Spleen (tissue), 7 donors: ENCODE measurements around the gene VRK1.

Experiments
- POLR2A ChIP-seq, 3 donors: fragments of 450-650 bp; IDR thresholded peaks; one replicate each; pipeline ENCODE4 v1.5.1; 2017; ENCODE audit warnings: antibody characterized with exemption in 3 of 3, mild to moderate bottlenecking in 1 of 3
- POLR2AphosphoS5 ChIP-seq, 3 donors: sonication (generic); formaldehyde crosslinking; IDR thresholded peaks; one replicate each; pipeline ENCODE4 v1.5.1; 2017; ENCODE audit warnings: antibody characterized with exemption in 3 of 3
- TF ChIP-seq, protein P1 (sequence below), 11 experiments: fragments of 200-600 bp in 7 of 11; fragments of 450-650 bp in 4 of 11; sonication (generic) in 4 of 11; IDR thresholded peaks in 8 of 11; conservative IDR thresholded peaks in 3 of 11; 1 replicate in 7 of 11; 2 replicates in 4 of 11; pipeline versions ENCODE4 v1.4.0 to v1.8.0; 2016 to 2021; ENCODE audit warnings: antibody characterized with exemption in 11 of 11, inconsistent platforms in 4 of 11, mild to moderate bottlenecking in 1 of 11
- donor health status: DM: no; HTN: no; CAD: no; lungs with moderate emphysema.
- donor health status: DM: no; HTN: no; CAD: no.
- donor health status: DM: no; HTN: no; CAD: no.

DNA sequence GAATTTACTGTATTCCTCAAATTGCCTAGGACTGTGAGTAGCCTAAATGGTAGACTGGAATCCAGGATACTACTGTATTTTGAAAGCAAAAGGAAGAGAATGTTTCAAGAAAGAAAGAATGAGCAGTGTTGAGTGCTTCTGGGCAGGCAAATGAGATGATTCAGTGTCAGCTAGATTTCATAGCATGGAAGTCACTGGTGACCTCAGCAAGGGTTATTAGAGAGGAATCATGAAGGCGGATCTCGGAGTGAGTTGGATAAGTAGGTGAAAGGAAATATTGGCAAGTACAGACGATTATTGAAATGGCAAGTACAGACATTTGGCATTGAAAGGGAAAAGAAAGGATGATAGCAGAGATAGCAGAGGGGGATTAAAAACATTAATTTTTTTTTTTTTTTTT, 27.1 kb downstream of the VRK1 start:
- TF ChIP-seq, protein P1, sequence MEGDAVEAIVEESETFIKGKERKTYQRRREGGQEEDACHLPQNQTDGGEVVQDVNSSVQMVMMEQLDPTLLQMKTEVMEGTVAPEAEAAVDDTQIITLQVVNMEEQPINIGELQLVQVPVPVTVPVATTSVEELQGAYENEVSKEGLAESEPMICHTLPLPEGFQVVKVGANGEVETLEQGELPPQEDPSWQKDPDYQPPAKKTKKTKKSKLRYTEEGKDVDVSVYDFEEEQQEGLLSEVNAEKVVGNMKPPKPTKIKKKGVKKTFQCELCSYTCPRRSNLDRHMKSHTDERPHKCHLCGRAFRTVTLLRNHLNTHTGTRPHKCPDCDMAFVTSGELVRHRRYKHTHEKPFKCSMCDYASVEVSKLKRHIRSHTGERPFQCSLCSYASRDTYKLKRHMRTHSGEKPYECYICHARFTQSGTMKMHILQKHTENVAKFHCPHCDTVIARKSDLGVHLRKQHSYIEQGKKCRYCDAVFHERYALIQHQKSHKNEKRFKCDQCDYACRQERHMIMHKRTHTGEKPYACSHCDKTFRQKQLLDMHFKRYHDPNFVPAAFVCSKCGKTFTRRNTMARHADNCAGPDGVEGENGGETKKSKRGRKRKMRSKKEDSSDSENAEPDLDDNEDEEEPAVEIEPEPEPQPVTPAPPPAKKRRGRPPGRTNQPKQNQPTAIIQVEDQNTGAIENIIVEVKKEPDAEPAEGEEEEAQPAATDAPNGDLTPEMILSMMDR (IDR thresholded peaks at IDR 0.05 in 8 of 11, conservative IDR thresholded peaks at IDR 0.05 in 3 of 11) = no peak
- TF ChIP-seq POLR2AphosphoS5 (IDR thresholded peaks at IDR 0.05) (no peak), POLR2A (IDR thresholded peaks at IDR 0.05) (no peak)
